SK-N-SH (cell line): ENCODE data around the gene RILPL2. TPM values are rescaled to one million over a fixed set of nuclear protein-coding genes. Genes with fewer than 3 reads are reported as not detected.
A peak's percentile ranks its signal among the peaks of the same experiment; 100 is the strongest.

Experiments used
- CTCF ChIA-PET: fragments of 300-600, 350-600 bp; formaldehyde crosslinking; extraction: SDS; loops from one replicate; lab custom pipeline; 2021; lab: Yijun Ruan, JAX
- POLR2A ChIA-PET: fragments of 350-600 bp; sonication (Branson Sonifier 250); formaldehyde crosslinking; extraction: SDS; loops from one replicate; lab custom pipeline; 2020; ENCODE audit warnings: antibody characterized with exemption, inconsistent platforms; lab: Yijun Ruan, JAX
- DNase-seq: peaks from one replicate; pipeline ENCODE4 v3.0.0; 2012
- H2AFZ ChIP-seq: fragments of 200-600 bp; sonication (generic); 2 replicates; pipeline ENCODE4 v1.8.1; 2016; ENCODE audit warnings: antibody characterized with exemption, mild to moderate bottlenecking, low read depth
- H3F3A ChIP-seq: fragments of 200-600 bp; sonication (generic); replicated peaks from 2 replicates; pipeline ENCODE3; 2016; ENCODE audit warnings: antibody characterized with exemption, mild to moderate bottlenecking; ENCODE audit not compliant: insufficient read depth
- H3K27ac ChIP-seq, 2 experiments: fragments of 200-500 bp in 1 of 2; fragments of 200-600 bp in 1 of 2; sonication (Bioruptor generic) in 1 of 2; sonication (generic), shearing (Covaris generic) in 1 of 2; 2 replicates each; pipeline versions ENCODE4 v1.5.1 to v1.6.1; 2014 to 2016; ENCODE audit warnings: low read depth in 2 of 2, inconsistent platforms in 1 of 2, low read length in 1 of 2, mild to moderate bottlenecking in 1 of 2, mixed read lengths in 1 of 2
- H3K27me3 ChIP-seq: fragments of 200-600 bp; sonication (generic), shearing (Covaris generic); 2 replicates; pipeline ENCODE4 v1.6.1; 2016; ENCODE audit warnings: mixed run types; ENCODE audit not compliant: insufficient read depth
- H3K36me3 ChIP-seq, 2 experiments: fragments of 200-500 bp in 1 of 2; fragments of 200-600 bp in 1 of 2; sonication (Bioruptor generic) in 1 of 2; sonication (generic) in 1 of 2; replicated peaks in 1 of 2; 2 replicates each; pipeline versions ENCODE3 to v1.5.1; 2014 to 2016; ENCODE audit warnings: low read length in 1 of 2, mild to moderate bottlenecking in 1 of 2; ENCODE audit not compliant: insufficient read depth in 2 of 2, control insufficient read depth in 1 of 2
- H3K4me1 ChIP-seq, 2 experiments: fragments of 200-500 bp in 1 of 2; fragments of 200-600 bp in 1 of 2; sonication (Bioruptor generic) in 1 of 2; sonication (generic), shearing (Covaris generic) in 1 of 2; 2 replicates each; pipeline versions ENCODE4 v1.5.1 to v1.6.1; 2014 to 2016; ENCODE audit warnings: low read depth in 1 of 2, low read length in 1 of 2, mixed run types in 1 of 2; ENCODE audit not compliant: insufficient read depth in 2 of 2, control insufficient read depth in 1 of 2
- H3K4me2 ChIP-seq: fragments of 200-600 bp; sonication (generic), shearing (Covaris generic); 2 replicates; pipeline ENCODE4 v1.6.1; 2017; ENCODE audit warnings: mixed run types
- H3K4me3 ChIP-seq, 2 experiments: fragments of 200-500 bp in 1 of 2; fragments of 200-600 bp in 1 of 2; sonication (Bioruptor generic) in 1 of 2; sonication (generic), shearing (Covaris generic) in 1 of 2; 2 replicates each; pipeline versions ENCODE4 v1.5.1 to v1.8.1; 2014 to 2016; ENCODE audit warnings: low read depth in 2 of 2, inconsistent platforms in 1 of 2, low read length in 1 of 2, mild to moderate bottlenecking in 1 of 2, mixed read lengths in 1 of 2, moderate library complexity in 1 of 2
- H3K79me2 ChIP-seq: fragments of 200-600 bp; sonication (generic); 2 replicates; pipeline ENCODE4 v1.8.1; 2017; ENCODE audit warnings: mild to moderate bottlenecking; ENCODE audit not compliant: insufficient read depth
- H3K9ac ChIP-seq: fragments of 200-600 bp; sonication (generic); 2 replicates; pipeline ENCODE4 v1.6.1; 2017; ENCODE audit warnings: mixed run types
- H3K9me2 ChIP-seq: fragments of 200-600 bp; sonication (generic); 2 replicates; pipeline ENCODE4 v1.6.1; 2017; ENCODE audit warnings: mixed run types
- H3K9me3 ChIP-seq: fragments of 200-600 bp; sonication (generic); 2 replicates; pipeline ENCODE4 v1.6.1; 2017; ENCODE audit warnings: mixed run types, mild to moderate bottlenecking, moderate library complexity
- H4K20me1 ChIP-seq: fragments of 200-600 bp; sonication (generic); 2 replicates; pipeline ENCODE4 v1.6.1; 2017; ENCODE audit warnings: mild to moderate bottlenecking, mixed run types; ENCODE audit not compliant: insufficient read depth
- EP300 ChIP-seq, 2 experiments: IDR thresholded peaks; 2 replicates each; pipeline versions ENCODE4 v1.4.0 to v1.6.1; 2012; ENCODE audit warnings: borderline replicate concordance in 1 of 2, low read depth in 1 of 2, low read length in 1 of 2
- EZH2phosphoT487 ChIP-seq: fragments of 200-600 bp; sonication (generic); IDR thresholded peaks from 2 replicates; pipeline ENCODE4 v1.6.1; 2017; ENCODE audit warnings: low read depth, mixed run types, mild to moderate bottlenecking, antibody characterized with exemption, moderate library complexity, borderline replicate concordance
- FOSL2 ChIP-seq: IDR thresholded peaks from 2 replicates; pipeline ENCODE4 v1.4.0; 2012; ENCODE audit warnings: low read depth, mild to moderate bottlenecking, moderate library complexity, borderline replicate concordance
- FOXM1 ChIP-seq: IDR thresholded peaks from 2 replicates; pipeline ENCODE4 v1.4.0; 2012; ENCODE audit warnings: low read depth, mild to moderate bottlenecking
- IRF3 ChIP-seq: fragments of 150-350 bp; IDR thresholded peaks from 2 replicates; pipeline ENCODE4 v1.6.1; 2016; ENCODE audit warnings: mild to moderate bottlenecking, low read depth, low read length
- JUND ChIP-seq: IDR thresholded peaks from 2 replicates; pipeline ENCODE4 v1.4.0; 2012
- MXI1 ChIP-seq: IDR thresholded peaks from 2 replicates; pipeline ENCODE4 v1.6.1; 2012; ENCODE audit warnings: mild to moderate bottlenecking, low read depth, low read length, improper control_type of control experiment
- POLR2AphosphoS5 ChIP-seq: IDR thresholded peaks from 2 replicates; pipeline ENCODE4 v1.6.1; 2012; ENCODE audit warnings: low read depth, low read length
- RCOR1 ChIP-seq: fragments of 150-350 bp; IDR thresholded peaks from 2 replicates; pipeline ENCODE4 v1.6.1; 2017; ENCODE audit warnings: antibody characterized with exemption, low read length
- RFX5 ChIP-seq: IDR thresholded peaks from 2 replicates; pipeline ENCODE4 v1.6.1; 2012; ENCODE audit warnings: mild to moderate bottlenecking, improper control_type of control experiment, low read length
- SIN3A ChIP-seq: IDR thresholded peaks from 2 replicates; pipeline ENCODE4 v1.6.1; 2012; ENCODE audit warnings: low read depth, mild to moderate bottlenecking, low read length, moderate library complexity, borderline replicate concordance
- TAF1 ChIP-seq: IDR thresholded peaks from 2 replicates; pipeline ENCODE4 v1.6.1; 2012; ENCODE audit warnings: low read depth, mild to moderate bottlenecking, low read length, moderate library complexity, borderline replicate concordance
- USF1 ChIP-seq: IDR thresholded peaks from 2 replicates; pipeline ENCODE4 v1.4.0; 2012; ENCODE audit warnings: low read depth, borderline replicate concordance
- ZBTB33 ChIP-seq: IDR thresholded peaks from 2 replicates; pipeline ENCODE4 v1.4.0; 2012; ENCODE audit warnings: low read depth, borderline replicate concordance
- WGBS: methylation state at CpG from one replicate; pipeline ENCODE4 v1.1.6; 2017; ENCODE audit warnings: low lambda C conversion rate; 5-methylcytosine and 5-hydroxymethylcytosine counted together
- polyA plus RNA-seq, 3 experiments: library from polyadenylated mRNA; depleted of rRNA; stranded (reverse); fragments of >200 nt; gene quantifications; 2 replicates each; pipeline ENCODE4 v1.2.3, GENCODE V29; 2012
- TF ChIP-seq, protein P1 (sequence below): fragments of 150-350 bp; IDR thresholded peaks from 2 replicates; pipeline ENCODE4 v1.6.1; 2017; ENCODE audit warnings: antibody characterized with exemption, low read length, low read depth, borderline replicate concordance
- TF ChIP-seq, protein P2 (sequence below): fragments of 200-600 bp; sonication (generic); IDR thresholded peaks from 2 replicates; pipeline ENCODE4 v1.6.1; 2017; ENCODE audit warnings: antibody characterized with exemption, mild to moderate bottlenecking, moderate library complexity
- TF ChIP-seq, protein P3 (sequence below): IDR thresholded peaks from 2 replicates; pipeline ENCODE4 v1.4.0; 2012; ENCODE audit warnings: low read depth

The RILPL2 gene
- polyA plus RNA-seq, 1 of the 3 experiments (the other 2 are of a cell fraction): 5.0 TPM

- peak overlapping the region in 1 of 2 experiments; percentile 59; a peak in 2 of 4 replicates for H3K27ac ChIP-seq
- no peak for DNase-seq
- no peaks in the 10 kb centered on the region for H3K9me2 ChIP-seq
- WGBS: 0% methylated on average over 1 of the region's 1 CpG
- H3F3A ChIP-seq: peaks cover 18% of the 10 kb centered on the region
- H3K27me3 ChIP-seq: no peaks in the 10 kb centered on the region
- H3K4me2 ChIP-seq: peak overlapping the region; percentile 90
- H2AFZ ChIP-seq: peak overlapping the region; percentile 80
- POLR2A ChIA-PET: interaction anchor here (1.9 kb wide), 1 partner anchor 20 kb away, joined by 22 read pairs; the partner anchor contains the start of gene SBNO1
- TF ChIP-seq IRF3 (no peak), JUND (no peak), USF1 (no peak), RFX5 (no peak), ZBTB33 (no peak), FOXM1 (no peak), SIN3A (no peak), POLR2AphosphoS5 (no peak), MXI1 (no peak), RCOR1 (no peak), EP300 (IDR thresholded peaks at IDR 0.05; ENCODE audit: borderline replicate concordance in 1 of 2, low read depth in 1 of 2, low read length in 1 of 2) (no peak), EZH2phosphoT487 (no peak), TAF1 (no peak), FOSL2 (0 out of 2 replicates have a peak, but pooled peaks have one; percentile 49)
- TF ChIP-seq, protein P1, sequence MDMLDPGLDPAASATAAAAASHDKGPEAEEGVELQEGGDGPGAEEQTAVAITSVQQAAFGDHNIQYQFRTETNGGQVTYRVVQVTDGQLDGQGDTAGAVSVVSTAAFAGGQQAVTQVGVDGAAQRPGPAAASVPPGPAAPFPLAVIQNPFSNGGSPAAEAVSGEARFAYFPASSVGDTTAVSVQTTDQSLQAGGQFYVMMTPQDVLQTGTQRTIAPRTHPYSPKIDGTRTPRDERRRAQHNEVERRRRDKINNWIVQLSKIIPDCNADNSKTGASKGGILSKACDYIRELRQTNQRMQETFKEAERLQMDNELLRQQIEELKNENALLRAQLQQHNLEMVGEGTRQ: no peak
- TF ChIP-seq, protein P2, sequence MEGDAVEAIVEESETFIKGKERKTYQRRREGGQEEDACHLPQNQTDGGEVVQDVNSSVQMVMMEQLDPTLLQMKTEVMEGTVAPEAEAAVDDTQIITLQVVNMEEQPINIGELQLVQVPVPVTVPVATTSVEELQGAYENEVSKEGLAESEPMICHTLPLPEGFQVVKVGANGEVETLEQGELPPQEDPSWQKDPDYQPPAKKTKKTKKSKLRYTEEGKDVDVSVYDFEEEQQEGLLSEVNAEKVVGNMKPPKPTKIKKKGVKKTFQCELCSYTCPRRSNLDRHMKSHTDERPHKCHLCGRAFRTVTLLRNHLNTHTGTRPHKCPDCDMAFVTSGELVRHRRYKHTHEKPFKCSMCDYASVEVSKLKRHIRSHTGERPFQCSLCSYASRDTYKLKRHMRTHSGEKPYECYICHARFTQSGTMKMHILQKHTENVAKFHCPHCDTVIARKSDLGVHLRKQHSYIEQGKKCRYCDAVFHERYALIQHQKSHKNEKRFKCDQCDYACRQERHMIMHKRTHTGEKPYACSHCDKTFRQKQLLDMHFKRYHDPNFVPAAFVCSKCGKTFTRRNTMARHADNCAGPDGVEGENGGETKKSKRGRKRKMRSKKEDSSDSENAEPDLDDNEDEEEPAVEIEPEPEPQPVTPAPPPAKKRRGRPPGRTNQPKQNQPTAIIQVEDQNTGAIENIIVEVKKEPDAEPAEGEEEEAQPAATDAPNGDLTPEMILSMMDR: peak; percentile 17; the same call in 1 of the 2 replicates
- TF ChIP-seq, protein P3, sequence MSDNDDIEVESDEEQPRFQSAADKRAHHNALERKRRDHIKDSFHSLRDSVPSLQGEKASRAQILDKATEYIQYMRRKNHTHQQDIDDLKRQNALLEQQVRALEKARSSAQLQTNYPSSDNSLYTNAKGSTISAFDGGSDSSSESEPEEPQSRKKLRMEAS: no peak
- peaks cover 49% of the 10 kb centered on the region for H3K79me2 ChIP-seq
- no peaks in the 10 kb centered on the region for H3K36me3 ChIP-seq
- H3K4me3 ChIP-seq: peak overlapping the region; percentile 68 to 88
- peaks cover 3% of the 10 kb centered on the region for H4K20me1 ChIP-seq
- CTCF ChIA-PET: interaction anchor here (0.9 to 1.6 kb wide), 4 partner anchors 19 to 197 kb away, joined by 3 to 13 read pairs (median 4); no protein-coding TSS in a partner anchor
- peaks cover 0 to 12% of the 10 kb centered on the region in 2 experiments; a peak in 3 of 4 replicates for H3K4me1 ChIP-seq
- H3K9me3 ChIP-seq: no peaks in the 10 kb centered on the region
- H3K9ac ChIP-seq: peak overlapping the region; percentile 77; the same call in 1 of the 2 replicates
These were observed 51.5 kb downstream of the RILPL2 start for GRCh38 chr12:123384994-123385376.
